ENCODE measurements around the gene CPT1B. TPM values are rescaled to one million over a fixed set of nuclear protein-coding genes. Genes with fewer than 3 reads are reported as not detected.
"Not testable (repeated sequence)": the region's sequence is repeated elsewhere in the genome, so short reads cannot be mapped to it uniquely, and the experiment has no call there.

CPT1B gene
- total RNA-seq, 1 donor from 2014 or later, result 10.7 TPM

- no peak for DNase-seq (ENCODE audit: extremely low read depth, low read depth, low spot score)
These were observed 29.9 kb downstream of the CPT1B start for GRCh38 chr22:50548040-50548920.

- no peak for DNase-seq (ENCODE audit: extremely low read depth, low read depth, low spot score)
These were observed 30.8 kb downstream of the CPT1B start for GRCh38 chr22:50547263-50547985.

- DNase-seq (ENCODE audit: extremely low read depth, low read depth, low spot score), result no peak
These were observed 31.6 kb downstream of the CPT1B start for GRCh38 chr22:50546326-50547262.

- DNase-seq (ENCODE audit: extremely low read depth, low read depth, low spot score), result no peak
These were observed 32.5 kb downstream of the CPT1B start, which contains the start of gene KLHDC7B for GRCh38 chr22:50545522-50546325. Gene KLHDC7B, plus strand, starts transcription at chr22:50545899. Its CDS starts 345 bp downstream, at chr22:50546244.

GRCh38 chr22:50544746-50545253 lies 33.4 kb downstream of the CPT1B start:
- DNase-seq (ENCODE audit: extremely low read depth, low read depth, low spot score), result no peak

GRCh38 chr22:50544078-50544745 lies 34.0 kb downstream of the CPT1B start:
- no peak for DNase-seq (ENCODE audit: extremely low read depth, low read depth, low spot score)

GRCh38 chr22:50542416-50542927 lies 35.8 kb downstream of the CPT1B start:
- no peak for DNase-seq (ENCODE audit: extremely low read depth, low read depth, low spot score)

GRCh38 chr22:50541667-50542026 lies 36.6 kb downstream of the CPT1B start:
- DNase-seq (ENCODE audit: extremely low read depth, low read depth, low spot score), result not testable (repeated sequence)

GRCh38 chr22:50540381-50540780 lies 37.8 kb downstream of the CPT1B start:
- DNase-seq (ENCODE audit: extremely low read depth, low read depth, low spot score), result no peak

GRCh38 chr22:50537765-50538164 lies 40.5 kb downstream of the CPT1B start:
- DNase-seq (ENCODE audit: extremely low read depth, low read depth, low spot score), result no peak

- no peak for DNase-seq (ENCODE audit: extremely low read depth, low read depth, low spot score)
These were observed 42.0 kb downstream of the CPT1B start for GRCh38 chr22:50536226-50536625.

- no peak for DNase-seq (ENCODE audit: extremely low read depth, low read depth, low spot score)
These were observed 43.1 kb downstream of the CPT1B start for GRCh38 chr22:50535113-50535512.

- DNase-seq (ENCODE audit: extremely low read depth, low read depth, low spot score), result not testable (repeated sequence)
These were observed 44.1 kb downstream of the CPT1B start for GRCh38 chr22:50533856-50534711.

- no peak for DNase-seq (ENCODE audit: extremely low read depth, low read depth, low spot score)
These were observed 45.1 kb downstream of the CPT1B start for GRCh38 chr22:50532824-50533796.

GRCh38 chr22:50531962-50532674 lies 46.1 kb downstream of the CPT1B start:
- no peak for DNase-seq (ENCODE audit: extremely low read depth, low read depth, low spot score)

GRCh38 chr22:50531546-50531961 lies 46.7 kb downstream of the CPT1B start:
- no peak for DNase-seq (ENCODE audit: extremely low read depth, low read depth, low spot score)
